IMR-90 (cell line): ENCODE data around the gene SCAMP2. TPM values are rescaled to one million over a fixed set of nuclear protein-coding genes. Genes with fewer than 3 reads are reported as not detected.

Experiments
- ATAC-seq: fragments of 200-7000 bp; cut with Tn5 transposase; 2 replicates; pipeline ENCODE4 v1.9.1; 2020; ENCODE audit warnings: low read depth, mild to moderate bottlenecking, moderate library complexity
- BruUV-seq: library from RNA; stranded (reverse); fragments of 400-500 nt; replicated peaks from 2 replicates; lab custom pipeline; 2021; lab: Mats Ljungman, UMichigan
- CTCF ChIA-PET: fragments of 300-600 bp; formaldehyde crosslinking; extraction: SDS; loops from one replicate; lab custom pipeline; 2021; ENCODE audit warnings: antibody characterized with exemption; lab: Yijun Ruan, JAX
- POLR2A ChIA-PET: fragments of 300-600 bp; sonication (Branson Sonifier 250); formaldehyde crosslinking; loops from one replicate; lab custom pipeline; 2022; ENCODE audit warnings: antibody characterized with exemption; ENCODE audit not compliant: unreplicated experiment; lab: Charles Lee
- DNase-seq: peaks from one replicate; pipeline ENCODE4 v3.0.0; 2013
- H2AFZ ChIP-seq: replicated peaks from 2 replicates; pipeline ENCODE3; 2013; ENCODE audit warnings: low read length, mild to moderate bottlenecking; ENCODE audit not compliant: poor library complexity
- H2AK5ac ChIP-seq: 2 replicates; pipeline ENCODE4 v1.6.1; 2013; ENCODE audit warnings: low read depth, low read length, inconsistent platforms
- H2AK9ac ChIP-seq: replicated peaks from 2 replicates; pipeline ENCODE3; 2013; ENCODE audit warnings: mild to moderate bottlenecking, low read depth, low read length, moderate library complexity; ENCODE audit not compliant: poor library complexity
- H2BK120ac ChIP-seq: 2 replicates; pipeline ENCODE4 v1.6.1; 2013; ENCODE audit warnings: low read depth, low read length, inconsistent platforms
- H2BK15ac ChIP-seq: 3 replicates; pipeline ENCODE4 v1.6.1; 2013; ENCODE audit warnings: low read depth, low read length, inconsistent platforms
- H2BK20ac ChIP-seq: 2 replicates; pipeline ENCODE4 v1.6.1; 2013; ENCODE audit warnings: low read depth, mild to moderate bottlenecking, inconsistent platforms, low read length, moderate library complexity
- H2BK5ac ChIP-seq: 2 replicates; pipeline ENCODE4 v1.6.1; 2013; ENCODE audit warnings: mild to moderate bottlenecking, low read depth, low read length, inconsistent platforms; ENCODE audit not compliant: poor library complexity, severe bottlenecking
- H3K14ac ChIP-seq: replicated peaks from 2 replicates; pipeline ENCODE4 v1.6.1; 2013; ENCODE audit warnings: low read depth, low read length, inconsistent platforms
- H3K18ac ChIP-seq: 2 replicates; pipeline ENCODE4 v1.6.1; 2013; ENCODE audit warnings: low read depth, low read length, control low read depth
- H3K23ac ChIP-seq: 2 replicates; pipeline ENCODE4 v1.6.1; 2013; ENCODE audit warnings: low read depth, low read length, inconsistent platforms
- H3K27ac ChIP-seq: 2 replicates; pipeline ENCODE4 v1.5.1; 2013; ENCODE audit warnings: mild to moderate bottlenecking, control low read depth, low read length; ENCODE audit not compliant: insufficient read depth
- H3K27me3 ChIP-seq: 2 replicates; pipeline ENCODE4 v1.6.1; 2013; ENCODE audit warnings: low read length; ENCODE audit not compliant: control insufficient read depth, insufficient read depth
- H3K36me3 ChIP-seq: 2 replicates; pipeline ENCODE4 v1.6.1; 2013; ENCODE audit warnings: low read length, mixed read lengths; ENCODE audit not compliant: control insufficient read depth, insufficient read depth
- H3K4ac ChIP-seq: 2 replicates; pipeline ENCODE4 v1.6.1; 2013; ENCODE audit warnings: low read depth, low read length, inconsistent platforms
- H3K4me1 ChIP-seq: 2 replicates; pipeline ENCODE4 v1.6.1; 2013; ENCODE audit warnings: low read length, mixed read lengths; ENCODE audit not compliant: control insufficient read depth, insufficient read depth
- H3K4me2 ChIP-seq: 2 replicates; pipeline ENCODE4 v1.6.1; 2013; ENCODE audit warnings: low read depth, mild to moderate bottlenecking, control low read depth, low read length, moderate library complexity
- H3K4me3 ChIP-seq: 2 replicates; pipeline ENCODE4 v1.5.1; 2013; ENCODE audit warnings: low read depth, mild to moderate bottlenecking, control low read depth, low read length, moderate library complexity; ENCODE audit not compliant: insufficient read depth
- H3K56ac ChIP-seq: 2 replicates; pipeline ENCODE4 v1.6.1; 2013; ENCODE audit warnings: low read length, inconsistent platforms; ENCODE audit not compliant: insufficient read depth; ENCODE audit errors: extremely low read depth
- H3K79me1 ChIP-seq, 2 experiments: 2 replicates each; pipeline ENCODE4 v1.6.1; 2013; ENCODE audit warnings: low read length in 2 of 2, inconsistent platforms in 1 of 2, low read depth in 1 of 2
- H3K9ac ChIP-seq: 2 replicates; pipeline ENCODE4 v1.6.1; 2013; ENCODE audit warnings: low read depth, low read length, control low read depth
- H3K9me1 ChIP-seq: 2 replicates; pipeline ENCODE4 v1.6.1; 2013; ENCODE audit warnings: low read length, inconsistent platforms; ENCODE audit not compliant: insufficient read depth
- H3K9me3 ChIP-seq: 2 replicates; pipeline ENCODE4 v1.6.1; 2013; ENCODE audit warnings: low read length; ENCODE audit not compliant: control insufficient read depth, insufficient read depth
- H4K20me1 ChIP-seq: 2 replicates; pipeline ENCODE4 v1.6.1; 2013; ENCODE audit warnings: low read length, inconsistent platforms; ENCODE audit not compliant: insufficient read depth
- H4K5ac ChIP-seq: 2 replicates; pipeline ENCODE4 v1.6.1; 2013; ENCODE audit warnings: mild to moderate bottlenecking, low read depth, low read length, control low read depth
- H4K8ac ChIP-seq, 2 experiments: 2 replicates each; pipeline ENCODE4 v1.6.1; 2013; ENCODE audit warnings: low read depth in 2 of 2, low read length in 2 of 2, control low read depth in 1 of 2, inconsistent platforms in 1 of 2
- H4K91ac ChIP-seq: 2 replicates; pipeline ENCODE4 v1.6.1; 2013; ENCODE audit warnings: low read depth, low read length, inconsistent platforms; ENCODE audit not compliant: insufficient read depth
- CHD1 ChIP-seq: IDR thresholded peaks from 2 replicates; pipeline ENCODE4 v1.6.1; 2012; ENCODE audit warnings: low read depth, low read length, improper control_type of control experiment
- CTCF ChIP-seq: conservative IDR thresholded peaks from 2 replicates; pipeline ENCODE4 v1.5.1; 2012; ENCODE audit warnings: mild to moderate bottlenecking, low read depth, low read length, improper control_type of control experiment
- ELK1 ChIP-seq: fragments of 150-350 bp; IDR thresholded peaks from 2 replicates; pipeline ENCODE4 v1.6.1; 2016; ENCODE audit warnings: low read depth, mild to moderate bottlenecking, low read length, moderate library complexity, borderline replicate concordance
- FOS ChIP-seq: fragments of 150-350 bp; IDR thresholded peaks from 2 replicates; pipeline ENCODE4 v1.6.1; 2016; ENCODE audit warnings: low read depth, low read length
- MAFK ChIP-seq: IDR thresholded peaks from 2 replicates; pipeline ENCODE4 v1.6.1; 2012; ENCODE audit warnings: low read depth, low read length, improper control_type of control experiment
- MAZ ChIP-seq: IDR thresholded peaks from 2 replicates; pipeline ENCODE4 v1.6.1; 2012; ENCODE audit warnings: low read depth, mild to moderate bottlenecking, low read length, improper control_type of control experiment, moderate library complexity, borderline replicate concordance
- MXI1 ChIP-seq: IDR thresholded peaks from 2 replicates; pipeline ENCODE4 v1.6.1; 2012; ENCODE audit warnings: low read depth, mild to moderate bottlenecking, low read length, moderate library complexity, borderline replicate concordance
- NFE2L2 ChIP-seq: fragments of 150-350 bp; IDR thresholded peaks from 2 replicates; pipeline ENCODE4 v1.6.1; 2016; ENCODE audit warnings: low read depth, mild to moderate bottlenecking, low read length
- POLR2A ChIP-seq: IDR thresholded peaks from 2 replicates; pipeline ENCODE4 v1.6.1; 2012; ENCODE audit warnings: mild to moderate bottlenecking, low read depth, low read length
- RAD21 ChIP-seq: IDR thresholded peaks from 2 replicates; pipeline ENCODE4 v1.6.1; 2012; ENCODE audit warnings: low read length, improper control_type of control experiment
- RCOR1 ChIP-seq: IDR thresholded peaks from 2 replicates; pipeline ENCODE4 v1.6.1; 2012; ENCODE audit warnings: mild to moderate bottlenecking, low read length, improper control_type of control experiment; ENCODE audit not compliant: insufficient replicate concordance
- RFX5 ChIP-seq: IDR thresholded peaks from 2 replicates; pipeline ENCODE4 v1.8.0; 2012; ENCODE audit warnings: low read depth, mild to moderate bottlenecking, low read length, moderate library complexity
- SMC3 ChIP-seq: fragments of 150-350 bp; IDR thresholded peaks from 2 replicates; pipeline ENCODE4 v1.6.1; 2016; ENCODE audit warnings: low read depth, mild to moderate bottlenecking, antibody characterized with exemption, low read length, moderate library complexity
- WGBS, 2 experiments: methylation state at CpG; one replicate each; pipeline versions ENCODE4 v1.1.5 to v1.1.7; 2013; ENCODE audit warnings: missing lambda C conversion rate in 2 of 2; ENCODE audit not compliant: insufficient read length in 1 of 2; ENCODE audit errors: extremely low coverage in 2 of 2; 5-methylcytosine and 5-hydroxymethylcytosine counted together
- dilution Hi-C: fragments of 300-500 bp; cut with HindIII; formaldehyde crosslinking; loops from one replicate; pipeline ENCODE4 v1.14.3; 2018; ENCODE audit warnings: low sequenced_read_pairs; ENCODE audit not compliant: unreplicated experiment
- in situ Hi-C: fragments of 300-500 bp; cut with MboI; formaldehyde crosslinking; loops from 3 replicates; pipeline ENCODE4 v1.14.3; 2019; ENCODE audit warnings: low sequenced_read_pairs, inconsistent platforms, mixed read lengths
- intact Hi-C: fragments of 100-400 bp; cut with micrococcal nuclease; formaldehyde crosslinking; loops from 2 replicates; pipeline ENCODE4 v1.10.0; 2022
- polyA plus RNA-seq, 3 experiments: library from polyadenylated mRNA; depleted of rRNA; stranded (reverse); fragments of >200 nt; gene quantifications; 2 replicates each; pipeline ENCODE4 v1.2.3, GENCODE V29; 2012; ENCODE audit warnings: low replicate concordance in 1 of 3
- total RNA-seq: library from RNA; depleted of rRNA; stranded (reverse); fragments of >200 nt; gene quantifications from 2 replicates; pipeline ENCODE4 v1.2.3, GENCODE V29; 2012
- TF ChIP-seq, protein P1 (sequence below): fragments of 150-350 bp; IDR thresholded peaks from 2 replicates; pipeline ENCODE4 v1.6.1; 2017; ENCODE audit warnings: mild to moderate bottlenecking, antibody characterized with exemption, low read length, low read depth

SCAMP2 gene
- total and polyA plus RNA-seq, 2 of the 4 experiments (the other 2 are of a cell fraction): 25.8 to 111 TPM

DNA sequence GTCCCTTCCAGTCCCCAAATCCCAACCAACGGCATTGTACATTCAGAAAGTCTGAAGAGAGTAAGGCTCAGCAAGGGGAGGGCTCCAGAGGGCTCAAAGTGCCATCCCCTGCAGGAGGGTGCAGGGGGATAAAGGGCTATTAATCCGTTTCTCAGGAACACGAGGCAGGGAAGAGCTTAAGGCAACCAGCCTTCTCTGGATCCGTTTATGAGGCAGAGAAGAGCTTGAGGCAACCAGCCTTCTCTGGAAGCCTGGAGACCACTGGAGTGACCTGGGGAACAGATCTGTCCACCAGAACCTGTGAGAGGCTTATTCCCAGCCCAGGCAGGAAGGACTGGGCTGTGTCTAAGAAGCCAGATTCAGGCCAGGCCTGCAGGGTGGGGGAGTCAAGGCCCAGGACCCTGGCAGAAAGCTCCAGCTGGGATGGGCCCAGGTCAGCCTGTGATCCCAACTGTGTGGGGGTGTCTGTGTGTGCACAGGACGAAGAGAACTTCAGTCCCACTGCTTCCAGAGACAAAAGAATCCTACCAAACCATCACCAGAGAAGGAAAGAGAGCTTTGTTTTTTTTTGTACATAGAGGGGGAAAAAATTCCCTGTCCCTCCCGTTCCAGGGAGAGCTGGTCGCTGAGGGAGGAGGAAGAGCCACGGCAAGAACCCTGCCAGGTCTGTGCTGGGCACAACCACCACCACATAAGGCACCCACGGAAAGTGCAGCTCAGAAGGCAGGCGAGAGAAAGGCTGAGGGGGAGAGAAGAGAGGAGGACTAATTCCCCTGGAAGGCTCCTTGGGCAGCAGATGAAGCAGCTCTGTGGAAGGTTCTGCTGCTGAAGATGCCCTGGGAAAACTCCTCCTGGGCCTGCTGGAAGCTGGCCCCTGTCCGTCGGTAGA, 28.6 kb downstream of the SCAMP2 start:
- H2BK5ac ChIP-seq: no peak overlapping the region
- no peak overlapping the region for H3K27ac ChIP-seq
- CTCF ChIA-PET: no interaction called here
- no peak for TF ChIP-seq MXI1
- no peak for TF ChIP-seq SMC3
- TF ChIP-seq RAD21: no peak
- no peak for TF ChIP-seq RFX5
- no peak for TF ChIP-seq MAFK
- no peak for TF ChIP-seq POLR2A
- no peak for TF ChIP-seq FOS
- no peak for TF ChIP-seq NFE2L2
- no peak for TF ChIP-seq ELK1
- TF ChIP-seq CHD1: no peak
- no peak for TF ChIP-seq MAZ
- TF ChIP-seq CTCF: no peak
- TF ChIP-seq, protein P1, sequence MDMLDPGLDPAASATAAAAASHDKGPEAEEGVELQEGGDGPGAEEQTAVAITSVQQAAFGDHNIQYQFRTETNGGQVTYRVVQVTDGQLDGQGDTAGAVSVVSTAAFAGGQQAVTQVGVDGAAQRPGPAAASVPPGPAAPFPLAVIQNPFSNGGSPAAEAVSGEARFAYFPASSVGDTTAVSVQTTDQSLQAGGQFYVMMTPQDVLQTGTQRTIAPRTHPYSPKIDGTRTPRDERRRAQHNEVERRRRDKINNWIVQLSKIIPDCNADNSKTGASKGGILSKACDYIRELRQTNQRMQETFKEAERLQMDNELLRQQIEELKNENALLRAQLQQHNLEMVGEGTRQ: no peak
- TF ChIP-seq RCOR1: no peak

More for the DNA sequence above, 28.6 kb downstream of the SCAMP2 start:
- no peak overlapping the region for H2BK15ac ChIP-seq
- in situ Hi-C loops: no loop called here
- no peaks in the 10 kb centered on the region for H3K9me3 ChIP-seq
- H4K8ac ChIP-seq: no peak overlapping the region
- H3K9me1 ChIP-seq: 0 out of 2 replicates have a peak, but pooled peaks cover 3% of the 10 kb centered on the region
- ATAC-seq (no peak), DNase-seq (no peak)
- no peaks in the 10 kb centered on the region for H4K20me1 ChIP-seq
- POLR2A ChIA-PET: no interaction called here
- intact Hi-C loops: loop anchor here (5.0 kb wide), 2 partner anchors 48 to 63 kb away; partner anchors contain the start of genes FAM219B and MPI
- peaks cover 24% of the 10 kb centered on the region for H3K36me3 ChIP-seq
- H2AFZ ChIP-seq: no peak overlapping the region
- no peak overlapping the region for H2BK20ac ChIP-seq
- H2BK120ac ChIP-seq: no peak overlapping the region
- no peak overlapping the region for H3K4ac ChIP-seq
- H3K4me3 ChIP-seq: no peak overlapping the region
- no peak overlapping the region for H3K9ac ChIP-seq
- no peaks in the 10 kb centered on the region for H3K27me3 ChIP-seq
- no peak overlapping the region for H3K23ac ChIP-seq
- 85% methylated on average over 3 of the region's 12 CpGs; no CpG with 5 or more reads in 1 of the 2 experiments for WGBS, 2 experiments
- no peak overlapping the region for H3K4me2 ChIP-seq
- no peak overlapping the region for H4K91ac ChIP-seq
- H3K56ac ChIP-seq: no peak overlapping the region
- H3K14ac ChIP-seq: no peak overlapping the region
- no peak overlapping the region for H4K5ac ChIP-seq
- H2AK9ac ChIP-seq: peak overlapping the region; percentile 94
- no peak overlapping the region for H2AK5ac ChIP-seq
- H3K18ac ChIP-seq: no peak overlapping the region
- BruUV-seq: no TSS peak
- peaks cover 0 to 17% of the 10 kb centered on the region in 2 experiments; a peak in 1 of 4 replicates for H3K79me1 ChIP-seq
- dilution Hi-C loops: no loop called here
- H3K4me1 ChIP-seq: peaks cover 4% of the 10 kb centered on the region; the same call in 1 of the 2 replicates
